ENCODE results near the gene TBC1D22A.
"Not testable (repeated sequence)": the region's sequence is repeated elsewhere in the genome, so short reads cannot be mapped to it uniquely, and the experiment has no call there.

Gene TBC1D22A

GRCh38 chr22:46774253-46774979 lies 12.0 kb downstream of the TBC1D22A start:
- DNase-seq = peak; percentile 31 to 67

GRCh38 chr22:46774980-46775849 lies 12.8 kb downstream of the TBC1D22A start:
- DNase-seq = no peak

GRCh38 chr22:46775850-46776826 lies 13.7 kb downstream of the TBC1D22A start:
- no peak for DNase-seq

GRCh38 chr22:46776876-46777608 lies 14.6 kb downstream of the TBC1D22A start:
- DNase-seq = no peak

- DNase-seq = peak in 1 of 2 donors; percentile 62
These were observed 15.1 kb downstream of the TBC1D22A start for GRCh38 chr22:46777609-46777970.

- DNase-seq = no peak
These were observed 16.6 kb downstream of the TBC1D22A start for GRCh38 chr22:46779023-46779422.

- no peak for DNase-seq
These were observed 17.2 kb downstream of the TBC1D22A start for GRCh38 chr22:46779651-46780050.

- DNase-seq = no peak
These were observed 18.0 kb downstream of the TBC1D22A start for GRCh38 chr22:46780453-46780852.

GRCh38 chr22:46781291-46781690 lies 18.8 kb downstream of the TBC1D22A start:
- DNase-seq = no peak

- DNase-seq = not testable (repeated sequence)
These were observed 19.8 kb downstream of the TBC1D22A start for GRCh38 chr22:46782200-46782599.

- DNase-seq = no peak
These were observed 21.3 kb downstream of the TBC1D22A start for GRCh38 chr22:46783721-46784120.

GRCh38 chr22:46788441-46789172 lies 26.2 kb downstream of the TBC1D22A start:
- peak in 1 of 2 donors; percentile 31 for DNase-seq

GRCh38 chr22:46789992-46790391 lies 27.5 kb downstream of the TBC1D22A start:
- DNase-seq = no peak

- peak; percentile 87 for DNase-seq
These were observed 28.8 kb downstream of the TBC1D22A start for GRCh38 chr22:46791201-46791731.

GRCh38 chr22:46792061-46792796 lies 29.8 kb downstream of the TBC1D22A start:
- no peak for DNase-seq

- DNase-seq = no peak
These were observed 30.4 kb downstream of the TBC1D22A start for GRCh38 chr22:46792841-46793261.

- DNase-seq = no peak
These were observed 31.0 kb downstream of the TBC1D22A start for GRCh38 chr22:46793497-46793896.

- no peak for DNase-seq
These were observed 31.6 kb downstream of the TBC1D22A start for GRCh38 chr22:46794067-46794466.

- DNase-seq = no peak
These were observed 32.0 kb downstream of the TBC1D22A start for GRCh38 chr22:46794491-46794890.

- DNase-seq = no peak
These were observed 32.7 kb downstream of the TBC1D22A start for GRCh38 chr22:46795140-46795539.
